Cardiac muscle cell (in vitro differentiated cells and primary cell): Measurements from ENCODE around the gene VSX1. TPM values are rescaled to one million over a fixed set of nuclear protein-coding genes. Genes with fewer than 3 reads are reported as not detected.

Experiments
- DNase-seq, 2 donors: peaks; one replicate each; pipeline versions ENCODE4 v3.0.0 to v3.0.0-alpha.2; 2010 to 2017; ENCODE audit warnings: low read depth in 1 of 2, low spot score in 1 of 2
- H3K27ac ChIP-seq: fragments of 200-600 bp; sonication (generic); 2 replicates; pipeline ENCODE4 v1.5.1; 2016
- H3K27me3 ChIP-seq: fragments of 200-600 bp; sonication (generic); 2 replicates; pipeline ENCODE4 v1.6.0; 2016; ENCODE audit warnings: control low read depth
- H3K36me3 ChIP-seq: fragments of 200-600 bp; sonication (generic); 2 replicates; pipeline ENCODE4 v1.5.1; 2016; ENCODE audit warnings: control low read depth
- H3K4me1 ChIP-seq: fragments of 200-600 bp; sonication (generic); 2 replicates; pipeline ENCODE4 v1.8.1; 2017; ENCODE audit warnings: low read depth, mild to moderate bottlenecking, mixed run types
- H3K4me3 ChIP-seq: fragments of 200-600 bp; sonication (generic); 2 replicates; pipeline ENCODE4 v1.5.1; 2016; ENCODE audit warnings: mild to moderate bottlenecking
- H3K9me3 ChIP-seq: fragments of 200-600 bp; sonication (generic); 2 replicates; pipeline ENCODE4 v1.5.1; 2017; ENCODE audit warnings: low read depth, mild to moderate bottlenecking, control low read depth
- polyA plus RNA-seq: library from polyadenylated mRNA; unstranded; fragments of >200 nt; fragmentation: Nextera tagmentation; extraction: Ambion mirVana; gene quantifications from 2 replicates; pipeline ENCODE4 v1.2.1, GENCODE V29; 2016
- total RNA-seq: library from RNA; depleted of rRNA; stranded (reverse); fragments of >200 nt; gene quantifications from 2 replicates; pipeline ENCODE4 v1.2.3, GENCODE V29; 2016
- TF ChIP-seq, protein P1 (sequence below): IDR thresholded peaks from 2 replicates; pipeline ENCODE4 v1.5.1; 2012; ENCODE audit warnings: low read depth, mild to moderate bottlenecking, low read length

VSX1 gene
- total and polyA plus RNA-seq, 2 experiments from 2014 or later, result not detected

DNA sequence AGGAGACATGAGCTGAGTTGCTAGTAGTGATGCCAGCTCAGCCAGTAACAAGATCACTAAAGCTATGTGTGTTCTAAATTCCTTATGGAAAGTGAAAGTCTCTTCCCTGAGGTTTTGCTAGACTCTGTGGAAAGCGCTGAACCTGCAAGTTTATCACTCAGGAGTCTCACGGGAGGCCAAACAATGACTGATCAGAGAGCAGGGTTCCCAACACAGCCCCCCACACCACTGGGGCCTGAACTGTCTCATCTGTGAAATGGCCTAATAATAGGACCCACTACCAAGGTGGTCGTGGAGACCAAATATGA is 43.9 kb downstream of the VSX1 start:
- TF ChIP-seq, protein P1, sequence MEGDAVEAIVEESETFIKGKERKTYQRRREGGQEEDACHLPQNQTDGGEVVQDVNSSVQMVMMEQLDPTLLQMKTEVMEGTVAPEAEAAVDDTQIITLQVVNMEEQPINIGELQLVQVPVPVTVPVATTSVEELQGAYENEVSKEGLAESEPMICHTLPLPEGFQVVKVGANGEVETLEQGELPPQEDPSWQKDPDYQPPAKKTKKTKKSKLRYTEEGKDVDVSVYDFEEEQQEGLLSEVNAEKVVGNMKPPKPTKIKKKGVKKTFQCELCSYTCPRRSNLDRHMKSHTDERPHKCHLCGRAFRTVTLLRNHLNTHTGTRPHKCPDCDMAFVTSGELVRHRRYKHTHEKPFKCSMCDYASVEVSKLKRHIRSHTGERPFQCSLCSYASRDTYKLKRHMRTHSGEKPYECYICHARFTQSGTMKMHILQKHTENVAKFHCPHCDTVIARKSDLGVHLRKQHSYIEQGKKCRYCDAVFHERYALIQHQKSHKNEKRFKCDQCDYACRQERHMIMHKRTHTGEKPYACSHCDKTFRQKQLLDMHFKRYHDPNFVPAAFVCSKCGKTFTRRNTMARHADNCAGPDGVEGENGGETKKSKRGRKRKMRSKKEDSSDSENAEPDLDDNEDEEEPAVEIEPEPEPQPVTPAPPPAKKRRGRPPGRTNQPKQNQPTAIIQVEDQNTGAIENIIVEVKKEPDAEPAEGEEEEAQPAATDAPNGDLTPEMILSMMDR, result no peak
- Histone ChIP-seq H3K36me3 (no peaks in the 10 kb centered on the region), H3K27ac (no peak overlapping the region), H3K27me3 (no peaks in the 10 kb centered on the region), H3K9me3 (no peaks in the 10 kb centered on the region), H3K4me1 (no peaks in the 10 kb centered on the region), H3K4me3 (no peak overlapping the region)
- no peak for DNase-seq

DNA sequence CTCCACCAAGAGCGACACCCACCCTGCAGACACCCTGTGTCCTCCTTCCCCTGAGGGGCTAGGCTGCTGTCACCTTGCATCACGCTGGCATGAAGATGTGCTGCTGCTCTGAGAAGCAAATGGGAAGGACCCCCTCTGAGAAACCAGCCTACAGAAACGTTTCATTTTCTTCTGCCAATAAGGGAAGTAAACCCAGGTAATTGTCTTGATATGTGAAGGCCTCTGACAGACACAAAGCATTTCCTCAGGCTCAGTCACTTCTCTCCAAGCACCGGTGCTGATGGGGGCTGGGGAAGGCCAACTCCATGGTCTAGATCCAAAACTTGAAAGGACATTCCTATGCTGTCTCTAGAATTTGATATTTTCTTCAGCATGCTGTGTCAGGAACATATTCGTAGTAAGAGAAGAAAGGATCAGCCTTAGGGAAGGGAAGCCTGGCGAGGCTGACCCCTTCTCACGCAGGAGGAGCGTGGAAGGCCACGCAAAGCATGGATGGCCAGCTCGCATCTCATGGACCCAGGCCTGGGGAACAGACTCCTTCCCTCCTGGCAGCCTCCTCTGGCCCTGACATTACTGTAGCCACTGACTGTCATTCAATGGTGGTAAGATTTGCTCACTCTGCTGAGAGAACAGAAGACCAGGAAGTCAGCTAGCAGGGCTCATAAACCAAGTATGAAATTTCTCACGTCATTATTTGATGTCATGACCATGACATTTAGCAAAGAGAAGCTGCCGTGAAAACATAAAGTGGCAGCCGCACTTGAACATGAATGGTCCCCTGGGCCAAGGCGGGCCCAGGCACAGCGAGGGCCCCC is 44.4 kb downstream of the VSX1 start:
- TF ChIP-seq, protein P1, result no peak
- no peak overlapping the region for H3K27ac ChIP-seq
- no peak for DNase-seq
- H3K4me3 ChIP-seq, result no peak overlapping the region
- H3K27me3 ChIP-seq, result no peaks in the 10 kb centered on the region
- H3K36me3 ChIP-seq, result no peaks in the 10 kb centered on the region
- H3K4me1 ChIP-seq, result no peaks in the 10 kb centered on the region
- no peaks in the 10 kb centered on the region for H3K9me3 ChIP-seq

DNA sequence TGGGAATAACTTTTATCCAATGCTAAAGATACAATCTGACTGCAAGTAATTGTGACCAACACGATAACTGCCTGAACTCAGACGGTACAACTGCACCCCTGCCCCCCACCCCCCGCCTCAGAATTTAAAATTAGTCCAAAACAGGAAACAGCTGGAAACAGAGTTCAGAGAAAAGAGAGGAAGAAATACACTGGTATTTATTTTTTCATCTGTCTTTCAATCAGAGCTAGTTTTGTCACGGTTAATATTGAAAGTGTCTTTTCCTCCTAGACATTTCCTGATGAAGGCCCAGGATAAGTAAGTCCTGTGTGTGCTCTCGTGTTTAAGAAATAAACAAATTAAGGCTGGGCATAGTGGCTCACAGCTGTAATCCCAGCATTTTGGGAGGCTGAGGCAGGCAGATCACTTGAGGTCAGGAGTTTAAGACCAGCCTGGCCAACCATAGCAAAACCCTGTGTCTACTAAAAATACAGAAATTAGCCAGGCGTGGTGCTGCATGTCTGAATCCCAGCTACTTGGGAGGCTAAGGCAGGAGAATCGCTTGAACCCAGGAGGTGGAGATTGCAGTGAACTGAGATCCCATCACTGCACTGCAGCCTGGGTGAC is 45.5 kb downstream of the VSX1 start:
- Histone ChIP-seq H3K4me3 (no peak overlapping the region), H3K9me3 (no peaks in the 10 kb centered on the region), H3K27me3 (no peaks in the 10 kb centered on the region), H3K27ac (no peak overlapping the region), H3K36me3 (no peaks in the 10 kb centered on the region), H3K4me1 (no peaks in the 10 kb centered on the region)
- TF ChIP-seq, protein P1, result no peak
- no peak for DNase-seq

DNA sequence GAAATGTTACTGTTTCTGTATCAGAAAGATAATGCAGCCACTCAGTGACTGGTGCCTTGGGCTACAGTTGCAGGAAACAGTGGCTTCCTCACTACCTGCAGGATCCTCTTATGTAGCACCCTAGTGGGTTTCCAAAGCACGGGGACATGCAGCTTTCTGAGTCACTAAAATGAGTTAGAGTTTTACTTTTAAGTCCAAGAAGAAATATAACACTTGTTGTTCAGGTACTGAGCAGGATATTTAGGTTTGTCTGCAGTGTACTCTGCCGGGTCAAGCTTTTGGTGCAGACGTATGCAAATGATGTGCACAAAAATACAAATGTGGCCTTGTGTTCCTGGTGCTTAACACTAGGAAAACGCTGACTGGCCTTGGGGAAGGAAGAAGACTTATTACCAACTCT is 46.0 kb downstream of the VSX1 start:
- Histone ChIP-seq H3K4me3 (no peak overlapping the region), H3K4me1 (no peaks in the 10 kb centered on the region), H3K36me3 (no peaks in the 10 kb centered on the region), H3K27ac (no peak overlapping the region), H3K27me3 (no peaks in the 10 kb centered on the region), H3K9me3 (no peaks in the 10 kb centered on the region)
- TF ChIP-seq, protein P1, result no peak
- no peak for DNase-seq

DNA sequence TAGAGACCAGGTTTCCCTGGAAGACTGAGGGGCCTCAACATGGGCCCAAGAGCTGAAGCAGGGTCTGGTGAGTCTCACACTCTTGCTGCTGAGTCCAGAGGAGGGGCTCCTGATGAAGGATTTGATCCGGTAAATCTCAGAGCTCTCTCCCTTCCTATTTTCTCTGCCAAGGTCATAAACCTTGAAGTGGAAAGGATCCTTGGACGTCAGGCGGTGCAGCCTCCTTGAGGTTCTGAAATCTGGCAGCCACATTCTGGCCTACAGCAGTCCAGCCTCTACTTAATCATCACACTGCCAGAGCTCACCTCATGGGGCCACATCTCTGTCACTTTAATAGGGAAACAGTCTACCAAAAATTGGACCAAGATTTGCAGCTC is 48.0 kb downstream of the VSX1 start:
- no peak for DNase-seq
- H3K4me1 ChIP-seq, result no peaks in the 10 kb centered on the region
- no peak overlapping the region for H3K27ac ChIP-seq

More for the DNA sequence above, 48.0 kb downstream of the VSX1 start:
- no peak overlapping the region for H3K4me3 ChIP-seq
- H3K36me3 ChIP-seq, result no peaks in the 10 kb centered on the region
- TF ChIP-seq, protein P1, result no peak
- H3K27me3 ChIP-seq, result no peaks in the 10 kb centered on the region
- H3K9me3 ChIP-seq, result no peaks in the 10 kb centered on the region
